CD4-positive, alpha-beta T cell (primary cell): ENCODE data around the gene PTPRO. TPM values are rescaled to one million over a fixed set of nuclear protein-coding genes. Genes with fewer than 3 reads are reported as not detected.
A peak's percentile ranks its signal among the peaks of the same experiment; 100 is the strongest.

Source experiments
- ATAC-seq: fragments of 200-7000 bp; cut with Tn5 transposase; one replicate; pipeline ENCODE4 v1.10.0; 2022; ENCODE audit warnings: mild to moderate bottlenecking; ENCODE audit not compliant: poor library complexity
- CTCF ChIA-PET: fragments of 350-600 bp; sonication (Branson Sonifier 250); formaldehyde crosslinking; loops from one replicate; lab custom pipeline; 2021; ENCODE audit warnings: antibody characterized with exemption, inconsistent platforms; lab: Charles Lee
- POLR2A ChIA-PET: fragments of 350-600 bp; sonication (Branson Sonifier 250); formaldehyde crosslinking; loops from one replicate; lab custom pipeline; 2021; ENCODE audit warnings: antibody characterized with exemption, inconsistent platforms; lab: Charles Lee
- DNase-seq, 14 experiments: peaks; one replicate each; pipeline ENCODE4 v3.0.0-alpha.2; 2013 to 2020; ENCODE audit warnings: mixed read lengths in 2 of 14
- H3K27ac ChIP-seq, 2 donors: one replicate each; pipeline versions ENCODE4 v1.5.1 to v1.7.0; 2013; ENCODE audit warnings: low read length in 2 of 2, low read depth in 1 of 2, mild to moderate bottlenecking in 1 of 2
- H3K27me3 ChIP-seq, 2 experiments: 1 replicate in 1 of 2; 2 replicates in 1 of 2; pipeline versions ENCODE4 v1.6.1 to v1.7.0; 2013; ENCODE audit warnings: low read length in 2 of 2, control low read depth in 1 of 2, mild to moderate bottlenecking in 1 of 2, moderate library complexity in 1 of 2; ENCODE audit not compliant: insufficient read depth in 2 of 2, control insufficient read depth in 1 of 2
- H3K36me3 ChIP-seq: one replicate; pipeline ENCODE4 v1.6.1; 2013; ENCODE audit warnings: low read length, control low read depth; ENCODE audit not compliant: insufficient read depth
- H3K4me1 ChIP-seq: one replicate; pipeline ENCODE4 v1.6.1; 2013; ENCODE audit warnings: low read length, control low read depth; ENCODE audit not compliant: insufficient read depth
- H3K4me3 ChIP-seq: one replicate; pipeline ENCODE4 v1.5.1; 2013; ENCODE audit warnings: mild to moderate bottlenecking, low read length, moderate library complexity
- H3K9me3 ChIP-seq, 2 experiments: 1 replicate in 1 of 2; 2 replicates in 1 of 2; pipeline versions ENCODE4 v1.6.1 to v1.7.0; 2013; ENCODE audit warnings: low read length in 2 of 2, mild to moderate bottlenecking in 2 of 2, control low read depth in 1 of 2, moderate library complexity in 1 of 2; ENCODE audit not compliant: control insufficient read depth in 1 of 2, insufficient read depth in 1 of 2
- H3K27ac Mint-ChIP-seq: one replicate; pipeline ENCODE4 v1.8.0; 2020; ENCODE audit warnings: mixed read lengths
- H3K27me3 Mint-ChIP-seq: one replicate; pipeline ENCODE4 v1.8.0; 2021; ENCODE audit warnings: mixed read lengths
- H3K36me3 Mint-ChIP-seq: one replicate; pipeline ENCODE4 v1.8.0; 2021; ENCODE audit warnings: low read depth, mixed read lengths
- H3K4me1 Mint-ChIP-seq: one replicate; pipeline ENCODE4 v1.8.0; 2021; ENCODE audit warnings: low read depth, mixed read lengths
- H3K4me3 Mint-ChIP-seq: one replicate; pipeline ENCODE4 v1.8.0; 2020; ENCODE audit warnings: mild to moderate bottlenecking, mixed read lengths
- H3K9me3 Mint-ChIP-seq: one replicate; pipeline ENCODE4 v1.8.0; 2020; ENCODE audit warnings: mixed read lengths
- CTCF ChIP-seq: fragments of 200-600 bp; IDR thresholded peaks from one replicate; pipeline ENCODE4 v1.8.0; 2022; ENCODE audit warnings: antibody characterized with exemption, mild to moderate bottlenecking
- intact Hi-C, 2 experiments: fragments of 100-400 bp; cut with DNase I in 1 of 2; cut with micrococcal nuclease in 1 of 2; formaldehyde crosslinking; loops; one replicate each; pipeline versions ENCODE4 v1.15.1 to v1.9.0; 2023 to 2025; cut with DNase I, micrococcal nuclease
- total RNA-seq, 174 experiments: library from RNA in 2 of 174; stranded (reverse) in 2 of 174; gene quantifications; one replicate each; pipeline ENCODE4 v1.2.3 and lab custom pipeline; 2021 to 2026

PTPRO gene
- total RNA-seq, 2 experiments from 2014 or later: 2.1 to 2.8 TPM

GRCh38 chr12:15538881-15539280 lies 216.6 kb downstream of the PTPRO start:
- no peak overlapping the region for H3K27ac Mint-ChIP-seq
- no peaks in the 10 kb centered on the region for H3K27me3 Mint-ChIP-seq
- H3K9me3 ChIP-seq: no peaks in the 10 kb centered on the region
- H3K4me1 ChIP-seq: peaks cover 14% of the 10 kb centered on the region
- H3K4me1 Mint-ChIP-seq: peaks cover 38% of the 10 kb centered on the region
- intact Hi-C loops: loop anchor here in 1 of 2 experiments (10.0 kb wide), 1 partner anchor 246 kb away; the partner anchor contains the start of gene EPS8
- ChIA-PET POLR2A (no interaction called here), CTCF (interaction anchor here (1.7 kb wide), 1 partner anchor 46 kb away, joined by 4 read pairs; no protein-coding TSS in a partner anchor)
- no peak for TF ChIP-seq CTCF
- no peak overlapping the region for H3K4me3 Mint-ChIP-seq
- no peaks in the 10 kb centered on the region for H3K36me3 ChIP-seq
- no peaks in the 10 kb centered on the region for H3K27me3 ChIP-seq
- no peak overlapping the region for H3K27ac ChIP-seq
- ATAC-seq: no peak
- H3K9me3 Mint-ChIP-seq: no peaks in the 10 kb centered on the region
- H3K36me3 Mint-ChIP-seq: no peaks in the 10 kb centered on the region
- no peak for DNase-seq
- no peak overlapping the region for H3K4me3 ChIP-seq

- H3K4me1 ChIP-seq: peaks cover 15% of the 10 kb centered on the region
- Mint-ChIP-seq H3K4me1 (peaks cover 48% of the 10 kb centered on the region), H3K27me3 (no peaks in the 10 kb centered on the region), H3K4me3 (no peak overlapping the region), H3K27ac (no peak overlapping the region), H3K9me3 (no peaks in the 10 kb centered on the region), H3K36me3 (peaks cover 3% of the 10 kb centered on the region)
- H3K9me3 ChIP-seq: no peaks in the 10 kb centered on the region
- H3K27ac ChIP-seq: no peak overlapping the region
- no peaks in the 10 kb centered on the region for H3K27me3 ChIP-seq
- ATAC-seq (no peak), DNase-seq (no peak)
- ChIA-PET POLR2A (no interaction called here), CTCF (interaction anchor here (1.0 to 1.7 kb wide), 3 partner anchors 8 to 45 kb away, joined by 3 to 7 read pairs (median 4); no protein-coding TSS in a partner anchor)
- intact Hi-C loops: no loop called here
- no peaks in the 10 kb centered on the region for H3K36me3 ChIP-seq
- H3K4me3 ChIP-seq: no peak overlapping the region
- no peak for TF ChIP-seq CTCF
Observed at GRCh38 chr12:15540005-15540404, 217.7 kb downstream of the PTPRO start.

GRCh38 chr12:15540469-15540872 lies 218.2 kb downstream of the PTPRO start:
- H3K4me3 ChIP-seq: no peak overlapping the region
- no peak for DNase-seq
- Mint-ChIP-seq H3K27ac (peak overlapping the region; percentile 68), H3K36me3 (peaks cover 3% of the 10 kb centered on the region), H3K4me1 (peaks cover 53% of the 10 kb centered on the region), H3K4me3 (no peak overlapping the region), H3K27me3 (no peaks in the 10 kb centered on the region), H3K9me3 (no peaks in the 10 kb centered on the region)
- no peak for ATAC-seq
- no peaks in the 10 kb centered on the region for H3K36me3 ChIP-seq
- H3K4me1 ChIP-seq: peaks cover 20% of the 10 kb centered on the region
- no peak overlapping the region for H3K27ac ChIP-seq
- intact Hi-C loops: no loop called here
- H3K27me3 ChIP-seq: no peaks in the 10 kb centered on the region
- no peak for TF ChIP-seq CTCF
- ChIA-PET CTCF (interaction anchor here (1.0 to 1.4 kb wide), 2 partner anchors 8 to 13 kb away, joined by 3 to 7 read pairs; no protein-coding TSS in a partner anchor), POLR2A (no interaction called here)
- H3K9me3 ChIP-seq: no peaks in the 10 kb centered on the region
